Sigmoid colon (tissue), 7 donors: ENCODE data around the gene C7orf33. TPM values are rescaled to one million over a fixed set of nuclear protein-coding genes. Genes with fewer than 3 reads are reported as not detected.

Source experiments
- DNase-seq: peaks from one replicate; pipeline ENCODE4 v3.0.0-alpha.2; 2019
- H3K27ac ChIP-seq, 4 donors: fragments of 200-600 bp; sonication (generic); one replicate each; pipeline ENCODE4 v1.5.1; 2016 to 2019; ENCODE audit warnings: mild to moderate bottlenecking in 1 of 4
- H3K27me3 ChIP-seq, 3 donors: fragments of 200-600 bp; sonication (generic); one replicate each; pipeline ENCODE4 v1.5.1; 2019; ENCODE audit warnings: mild to moderate bottlenecking in 1 of 3
- H3K36me3 ChIP-seq, 4 donors: fragments of 200-600 bp; sonication (generic); one replicate each; pipeline ENCODE4 v1.5.1; 2016 to 2019
- H3K4me1 ChIP-seq, 4 donors: fragments of 200-600 bp; sonication (generic); one replicate each; pipeline ENCODE4 v1.5.1; 2017 to 2019
- H3K4me3 ChIP-seq, 4 donors: fragments of 200-600 bp; sonication (generic); one replicate each; pipeline ENCODE4 v1.5.1; 2017 to 2019; ENCODE audit warnings: mild to moderate bottlenecking in 2 of 4, moderate library complexity in 1 of 4
- H3K9me3 ChIP-seq, 4 donors: fragments of 200-600 bp in 3 of 4; sonication (generic) in 3 of 4; one replicate each; pipeline versions ENCODE4 v1.5.1 to v1.6.1; 2013 to 2019
- EP300 ChIP-seq, 4 donors: sonication (generic); formaldehyde crosslinking; IDR thresholded peaks; one replicate each; pipeline ENCODE4 v1.6.1; 2017; ENCODE audit warnings: antibody characterized with exemption in 4 of 4
- POLR2A ChIP-seq, 2 donors: fragments of 450-650 bp; IDR thresholded peaks; one replicate each; pipeline ENCODE4 v1.6.1; 2016; ENCODE audit warnings: antibody characterized with exemption in 2 of 2, mild to moderate bottlenecking in 2 of 2, moderate library complexity in 2 of 2
- POLR2AphosphoS5 ChIP-seq, 4 donors: sonication (generic); formaldehyde crosslinking; IDR thresholded peaks; one replicate each; pipeline ENCODE4 v1.6.1; 2017; ENCODE audit warnings: antibody characterized with exemption in 4 of 4
- WGBS, 2 donors: extraction: QIAGEN DNeasy Blood & Tissue Kit; methylation state at CpG; one replicate each; pipeline ENCODE4 v1.1.7; 2013; 5-methylcytosine and 5-hydroxymethylcytosine counted together
- intact Hi-C: fragments of 100-400 bp; cut with DNase I; formaldehyde crosslinking; loops from one replicate; pipeline ENCODE4 v1.15.1; 2023
- polyA plus RNA-seq, 3 donors: library from polyadenylated mRNA; stranded (reverse); fragments of 200-250 nt; gene quantifications; one replicate each; pipeline ENCODE4 v1.2.3, GENCODE V29; 2013
- total RNA-seq, 4 donors: library from RNA; depleted of rRNA; stranded (reverse); fragments of >200 nt; gene quantifications; one replicate each; pipeline ENCODE4 v1.1.0, GENCODE V29; 2016
- TF ChIP-seq, protein P1 (sequence below), 4 experiments: fragments of 450-650 bp in 3 of 4; fragments of 200-600 bp in 1 of 4; IDR thresholded peaks; one replicate each; pipeline ENCODE4 v1.5.1; 2016 to 2019; ENCODE audit warnings: antibody characterized with exemption in 4 of 4, mild to moderate bottlenecking in 3 of 4, moderate library complexity in 2 of 4
- donor health status: healthy with polysubstance abuse.
- donor health status: Bipolar disorder and iron deficiency.
- donor health status: healthy.

C7orf33 gene
- total and polyA plus RNA-seq, 7 donors: not detected

DNA sequence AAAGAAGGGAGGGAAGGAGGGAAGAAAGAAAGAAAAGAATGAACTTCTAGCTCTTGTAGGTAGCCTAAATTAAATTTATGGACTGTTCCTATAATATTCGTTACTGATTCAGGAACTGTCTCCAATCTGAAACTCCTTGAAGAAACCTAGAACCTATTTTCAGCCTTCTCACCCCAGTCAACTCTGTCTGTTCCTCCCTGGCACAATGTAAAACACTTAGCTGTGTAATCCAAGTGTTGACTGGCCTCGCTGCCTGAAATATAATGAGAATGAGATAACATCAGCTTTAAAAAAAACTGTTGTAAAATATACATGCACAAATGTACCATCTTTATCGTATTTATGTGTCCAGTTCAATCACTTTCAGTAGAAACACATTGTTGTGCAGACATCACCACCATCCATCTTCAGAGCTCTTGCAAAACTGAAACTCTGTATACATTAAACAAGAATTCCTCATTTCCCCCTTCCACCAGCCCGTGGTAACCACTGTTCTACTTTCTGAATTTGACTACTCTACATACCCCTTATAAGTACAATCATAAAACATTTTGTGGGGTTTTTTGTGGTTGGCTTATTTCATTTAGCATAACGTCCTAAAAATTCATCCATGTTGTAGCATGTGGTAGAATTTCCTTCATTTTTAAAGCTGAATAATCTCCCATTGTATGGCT lies 6.3 kb upstream of the C7orf33 start:
- no peaks in the 10 kb centered on the region for H3K27me3 ChIP-seq
- H3K4me3 ChIP-seq: no peak overlapping the region
- WGBS, 2 donors: 54 to 56% methylated on average over 5 of the region's 5 CpGs
- intact Hi-C loops: no loop called here
- H3K4me1 ChIP-seq: no peaks in the 10 kb centered on the region
- no peaks in the 10 kb centered on the region for H3K9me3 ChIP-seq
- H3K27ac ChIP-seq: no peak overlapping the region
- H3K36me3 ChIP-seq: no peaks in the 10 kb centered on the region
- DNase-seq: no peak
- TF ChIP-seq POLR2A (IDR thresholded peaks at IDR 0.05): no peak
- no peak for TF ChIP-seq EP300 (IDR thresholded peaks at IDR 0.05)
- TF ChIP-seq POLR2AphosphoS5 (IDR thresholded peaks at IDR 0.05): no peak
- TF ChIP-seq, protein P1, sequence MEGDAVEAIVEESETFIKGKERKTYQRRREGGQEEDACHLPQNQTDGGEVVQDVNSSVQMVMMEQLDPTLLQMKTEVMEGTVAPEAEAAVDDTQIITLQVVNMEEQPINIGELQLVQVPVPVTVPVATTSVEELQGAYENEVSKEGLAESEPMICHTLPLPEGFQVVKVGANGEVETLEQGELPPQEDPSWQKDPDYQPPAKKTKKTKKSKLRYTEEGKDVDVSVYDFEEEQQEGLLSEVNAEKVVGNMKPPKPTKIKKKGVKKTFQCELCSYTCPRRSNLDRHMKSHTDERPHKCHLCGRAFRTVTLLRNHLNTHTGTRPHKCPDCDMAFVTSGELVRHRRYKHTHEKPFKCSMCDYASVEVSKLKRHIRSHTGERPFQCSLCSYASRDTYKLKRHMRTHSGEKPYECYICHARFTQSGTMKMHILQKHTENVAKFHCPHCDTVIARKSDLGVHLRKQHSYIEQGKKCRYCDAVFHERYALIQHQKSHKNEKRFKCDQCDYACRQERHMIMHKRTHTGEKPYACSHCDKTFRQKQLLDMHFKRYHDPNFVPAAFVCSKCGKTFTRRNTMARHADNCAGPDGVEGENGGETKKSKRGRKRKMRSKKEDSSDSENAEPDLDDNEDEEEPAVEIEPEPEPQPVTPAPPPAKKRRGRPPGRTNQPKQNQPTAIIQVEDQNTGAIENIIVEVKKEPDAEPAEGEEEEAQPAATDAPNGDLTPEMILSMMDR (IDR thresholded peaks at IDR 0.05): no peak

DNA sequence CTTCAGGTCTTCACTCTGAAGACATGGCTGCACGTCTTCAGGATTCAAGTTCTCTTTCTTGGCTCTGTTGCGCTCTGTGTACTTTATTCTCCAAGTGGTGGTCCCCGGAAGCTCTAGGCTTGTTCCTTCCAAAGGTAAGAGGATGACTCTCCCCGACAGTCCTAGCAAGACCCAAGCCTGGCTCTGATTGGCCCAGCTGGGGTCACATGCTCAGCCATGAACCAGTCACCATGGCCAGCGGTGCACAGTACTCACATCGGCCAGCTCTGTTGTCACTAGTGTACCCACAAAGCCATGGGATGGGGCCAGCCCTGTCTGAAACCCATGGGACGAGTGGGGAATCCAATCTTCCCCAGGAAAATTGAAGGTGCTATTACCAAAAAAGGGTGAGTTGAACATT lies 5.2 kb upstream of the C7orf33 start:
- intact Hi-C loops: no loop called here
- Histone ChIP-seq H3K4me1 (no peaks in the 10 kb centered on the region), H3K36me3 (no peaks in the 10 kb centered on the region), H3K27me3 (no peaks in the 10 kb centered on the region), H3K9me3 (no peaks in the 10 kb centered on the region), H3K27ac (no peak overlapping the region), H3K4me3 (no peak overlapping the region)
- TF ChIP-seq, protein P1 (IDR thresholded peaks at IDR 0.05): no peak
- TF ChIP-seq POLR2A (IDR thresholded peaks at IDR 0.05) (no peak), EP300 (IDR thresholded peaks at IDR 0.05) (no peak), POLR2AphosphoS5 (IDR thresholded peaks at IDR 0.05) (no peak)
- no peak for DNase-seq
- 94 to 95% methylated on average over 7 of the region's 7 CpGs for WGBS, 2 donors

DNA sequence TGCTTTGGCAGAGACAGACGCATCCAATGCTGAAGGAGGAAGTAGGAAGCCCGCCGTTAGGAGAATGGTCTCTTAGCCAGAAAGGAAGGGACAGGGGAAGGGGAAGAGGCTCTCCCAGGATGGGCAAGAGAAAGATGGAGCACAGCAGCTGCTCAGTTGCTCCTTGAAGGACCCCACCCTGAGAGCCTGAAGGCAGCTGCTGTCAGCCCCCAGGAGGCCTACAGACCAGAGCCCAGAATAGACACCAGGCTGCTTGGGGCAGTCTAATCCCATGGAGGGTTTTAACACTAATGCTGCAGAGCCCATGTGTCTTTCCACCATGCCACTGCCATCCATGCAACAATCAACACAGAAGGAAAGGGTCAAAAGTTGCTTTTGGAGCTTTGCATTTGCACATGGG lies 3.5 kb upstream of the C7orf33 start:
- H3K4me3 ChIP-seq: no peak overlapping the region
- H3K9me3 ChIP-seq: no peaks in the 10 kb centered on the region
- no peak for TF ChIP-seq POLR2AphosphoS5 (IDR thresholded peaks at IDR 0.05)
- TF ChIP-seq EP300 (IDR thresholded peaks at IDR 0.05): no peak
- no peaks in the 10 kb centered on the region for H3K4me1 ChIP-seq
- H3K27ac ChIP-seq: no peak overlapping the region
- H3K27me3 ChIP-seq: no peaks in the 10 kb centered on the region
- no peak for DNase-seq
- H3K36me3 ChIP-seq: no peaks in the 10 kb centered on the region
- 59 to 66% methylated on average over 3 of the region's 3 CpGs for WGBS, 2 donors
- intact Hi-C loops: no loop called here

DNA sequence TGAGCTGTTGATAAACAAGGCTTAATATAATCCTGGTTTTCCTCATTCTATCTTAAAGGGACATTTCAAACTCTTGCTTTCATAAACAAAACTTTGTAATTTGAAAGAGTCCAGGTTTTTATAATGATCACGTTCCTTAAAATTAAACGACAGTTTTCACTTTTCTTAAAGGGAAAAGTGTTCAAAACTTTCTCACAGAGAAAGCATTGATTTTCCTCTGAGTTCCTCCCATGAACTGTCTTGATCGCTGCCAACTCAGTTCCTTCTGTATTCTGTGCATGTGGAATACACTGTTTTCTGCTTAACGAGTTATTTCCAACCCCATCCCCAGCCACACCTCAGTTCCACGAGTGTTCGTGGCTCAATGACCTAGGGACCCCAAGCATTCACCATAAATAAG lies 2.4 kb upstream of the C7orf33 start:
- Histone ChIP-seq H3K36me3 (no peaks in the 10 kb centered on the region), H3K4me3 (no peak overlapping the region), H3K4me1 (no peaks in the 10 kb centered on the region), H3K9me3 (no peaks in the 10 kb centered on the region), H3K27ac (no peak overlapping the region), H3K27me3 (no peaks in the 10 kb centered on the region)
- DNase-seq: no peak
- intact Hi-C loops: no loop called here
- 41 to 61% methylated on average over 6 of the region's 6 CpGs for WGBS, 2 donors
- TF ChIP-seq, protein P1 (IDR thresholded peaks at IDR 0.05): no peak
- TF ChIP-seq EP300 (IDR thresholded peaks at IDR 0.05) (no peak), POLR2A (IDR thresholded peaks at IDR 0.05) (no peak), POLR2AphosphoS5 (IDR thresholded peaks at IDR 0.05) (no peak)

DNA sequence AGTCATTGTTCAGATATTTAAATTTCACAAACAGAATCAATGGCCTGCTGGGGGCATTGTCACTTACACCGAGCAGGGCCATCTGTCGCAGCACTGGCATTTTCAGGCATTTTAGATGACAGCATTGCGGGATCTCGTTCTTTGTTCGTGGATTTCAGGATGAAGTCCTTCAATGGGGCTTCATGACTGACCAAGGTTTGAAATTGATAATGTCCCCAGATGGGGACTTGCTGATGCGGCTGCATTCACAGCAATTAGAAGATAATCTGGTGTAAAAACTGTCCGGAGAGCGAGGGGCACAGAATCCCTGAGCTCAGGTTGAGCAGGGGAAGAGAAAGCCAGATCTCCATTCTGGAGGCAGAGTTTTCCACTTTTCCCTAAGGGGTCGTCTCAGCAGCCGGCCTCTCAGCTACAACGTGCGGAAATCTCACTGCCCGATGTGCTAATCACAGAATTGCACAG lies 1.9 kb upstream of the C7orf33 start:
- intact Hi-C loops: no loop called here
- Histone ChIP-seq H3K27me3 (no peaks in the 10 kb centered on the region), H3K27ac (no peak overlapping the region), H3K4me1 (no peaks in the 10 kb centered on the region), H3K36me3 (no peaks in the 10 kb centered on the region), H3K9me3 (no peaks in the 10 kb centered on the region), H3K4me3 (no peak overlapping the region)
- no peak for DNase-seq
- WGBS, 2 donors: 85 to 86% methylated on average over 13 of the region's 13 CpGs
- TF ChIP-seq, protein P1 (IDR thresholded peaks at IDR 0.05): no peak
- TF ChIP-seq POLR2AphosphoS5 (IDR thresholded peaks at IDR 0.05) (no peak), POLR2A (IDR thresholded peaks at IDR 0.05) (no peak), EP300 (IDR thresholded peaks at IDR 0.05) (no peak)
